OCI-LY7 (cell line): Measurements from ENCODE around the gene MAPK4. TPM values are rescaled to one million over a fixed set of nuclear protein-coding genes. Genes with fewer than 3 reads are reported as not detected.

Source experiments
- BruUV-seq: library from RNA; stranded (reverse); fragments of 400-500 nt; replicated peaks from 2 replicates; lab custom pipeline; 2021; lab: Mats Ljungman, UMichigan
- CTCF ChIA-PET: fragments of 300-600 bp; sonication (Branson Sonifier 250); formaldehyde crosslinking; loops from one replicate; lab custom pipeline; 2022; ENCODE audit warnings: antibody characterized with exemption; ENCODE audit not compliant: unreplicated experiment; lab: Charles Lee
- POLR2A ChIA-PET: fragments of 300-600 bp; sonication (Branson Sonifier 250); formaldehyde crosslinking; loops from one replicate; lab custom pipeline; 2022; ENCODE audit warnings: antibody characterized with exemption; lab: Charles Lee
- DNase-seq: peaks from one replicate; pipeline ENCODE4 v3.0.0-alpha.2; 2015; ENCODE audit warnings: low spot score
- H2AFZ ChIP-seq: fragments of 200-600 bp; sonication (generic), shearing (Covaris generic); 2 replicates; pipeline ENCODE4 v1.6.1; 2014; ENCODE audit warnings: mild to moderate bottlenecking, antibody characterized with exemption, low read length, moderate library complexity
- H3K27ac ChIP-seq: fragments of 200-600 bp; sonication (generic); 2 replicates; pipeline ENCODE4 v1.5.1; 2014; ENCODE audit warnings: mixed run types, low read depth, mild to moderate bottlenecking, moderate library complexity, low read length, inconsistent platforms; ENCODE audit not compliant: poor library complexity, severe bottlenecking
- H3K36me3 ChIP-seq: fragments of 200-600 bp; sonication (generic); 2 replicates; pipeline ENCODE4 v1.6.1; 2014; ENCODE audit warnings: mild to moderate bottlenecking, antibody characterized with exemption, low read length, moderate library complexity, mixed read lengths; ENCODE audit not compliant: insufficient read depth
- H3K4me1 ChIP-seq: fragments of 200-600 bp; sonication (generic); 2 replicates; pipeline ENCODE4 v1.5.1; 2014; ENCODE audit warnings: mild to moderate bottlenecking, low read length; ENCODE audit not compliant: insufficient read depth, poor library complexity, severe bottlenecking
- H3K4me2 ChIP-seq: fragments of 200-600 bp; sonication (generic); 2 replicates; pipeline ENCODE4 v1.6.1; 2014; ENCODE audit warnings: mild to moderate bottlenecking, low read length
- H3K4me3 ChIP-seq: fragments of 200-600 bp; sonication (generic); 2 replicates; pipeline ENCODE4 v1.5.1; 2014; ENCODE audit warnings: mild to moderate bottlenecking, low read depth, low read length; ENCODE audit not compliant: poor library complexity, severe bottlenecking
- H3K79me2 ChIP-seq: fragments of 200-600 bp; sonication (generic); 2 replicates; pipeline ENCODE4 v1.6.1; 2016; ENCODE audit warnings: low read depth, mild to moderate bottlenecking, low read length, moderate library complexity, mixed read lengths; ENCODE audit not compliant: insufficient read depth
- H3K9me2 ChIP-seq: fragments of 200-600 bp; sonication (generic); 2 replicates; pipeline ENCODE4 v1.6.1; 2016; ENCODE audit warnings: mild to moderate bottlenecking, low read length, mixed read lengths; ENCODE audit not compliant: insufficient read depth
- H3K9me3 ChIP-seq: fragments of 200-600 bp; sonication (generic); 2 replicates; pipeline ENCODE4 v1.6.1; 2014; ENCODE audit warnings: mild to moderate bottlenecking, mixed run types, low read length, mixed read lengths
- H4K20me1 ChIP-seq: fragments of 200-600 bp; sonication (generic); 2 replicates; pipeline ENCODE4 v1.6.1; 2014; ENCODE audit warnings: mild to moderate bottlenecking, antibody characterized with exemption, low read length, moderate library complexity, mixed read lengths; ENCODE audit not compliant: insufficient read depth
- CTCF ChIP-seq: fragments of 200-600 bp; sonication (generic); conservative IDR thresholded peaks from 2 replicates; pipeline ENCODE4 v1.5.1; 2014; ENCODE audit warnings: mild to moderate bottlenecking, antibody characterized with exemption, low read length, moderate library complexity, mixed read lengths
- EZH2phosphoT487 ChIP-seq: fragments of 200-600 bp; sonication (generic); IDR thresholded peaks from 2 replicates; pipeline ENCODE4 v1.6.1; 2018; ENCODE audit warnings: low read depth, borderline replicate concordance, mild to moderate bottlenecking, mixed run types, antibody characterized with exemption, low read length, moderate library complexity, mixed read lengths
- intact Hi-C: fragments of 100-400 bp; cut with micrococcal nuclease; formaldehyde crosslinking; loops from one replicate; pipeline ENCODE4 v1.10.0; 2022; ENCODE audit not compliant: unreplicated experiment
- total RNA-seq, 2 experiments: library from RNA; depleted of rRNA in 1 of 2; stranded (reverse); fragments of >200 nt in 1 of 2; shearing (Covaris generic) in 1 of 2; gene quantifications; 2 replicates each; pipeline ENCODE4 v1.2.3, GENCODE V29; 2014 to 2022

Gene MAPK4
- total RNA-seq, 2 experiments from 2014 or later = not detected

- Histone ChIP-seq H3K4me2 (no peak overlapping the region), H3K9me2 (no peaks in the 10 kb centered on the region), H4K20me1 (no peaks in the 10 kb centered on the region), H2AFZ (no peak overlapping the region), H3K36me3 (no peaks in the 10 kb centered on the region), H3K27ac (no peak overlapping the region), H3K79me2 (no peaks in the 10 kb centered on the region), H3K4me1 (no peaks in the 10 kb centered on the region), H3K4me3 (no peak overlapping the region), H3K9me3 (no peaks in the 10 kb centered on the region)
- DNase-seq = no peak
- BruUV-seq = no TSS peak
- ChIA-PET CTCF (no interaction called here), POLR2A (no interaction called here)
- TF ChIP-seq EZH2phosphoT487 (no peak), CTCF (no peak)
- intact Hi-C loops = no loop called here
Measured at GRCh38 chr18:50700245-50701165, 140.6 kb downstream of the MAPK4 start.

GRCh38 chr18:50704357-50704940 is 144.6 kb downstream of the MAPK4 start:
- POLR2A ChIA-PET = no interaction called here
- CTCF ChIA-PET = no interaction called here
- DNase-seq = no peak
- intact Hi-C loops = no loop called here
- Histone ChIP-seq H3K79me2 (no peaks in the 10 kb centered on the region), H3K27ac (no peak overlapping the region), H3K9me2 (no peaks in the 10 kb centered on the region), H3K36me3 (no peaks in the 10 kb centered on the region), H4K20me1 (no peaks in the 10 kb centered on the region), H3K4me1 (no peaks in the 10 kb centered on the region), H3K4me3 (no peak overlapping the region), H2AFZ (no peak overlapping the region), H3K9me3 (no peaks in the 10 kb centered on the region), H3K4me2 (no peak overlapping the region)
- TF ChIP-seq CTCF (no peak), EZH2phosphoT487 (no peak)
- no TSS peak for BruUV-seq

GRCh38 chr18:50706199-50706598 is 146.3 kb downstream of the MAPK4 start:
- no peaks in the 10 kb centered on the region for H3K79me2 ChIP-seq
- ChIA-PET POLR2A (no interaction called here), CTCF (no interaction called here)
- DNase-seq = no peak
- H3K27ac ChIP-seq = no peak overlapping the region
- TF ChIP-seq CTCF (no peak), EZH2phosphoT487 (no peak)
- H3K9me3 ChIP-seq = no peaks in the 10 kb centered on the region
- H3K4me1 ChIP-seq = no peaks in the 10 kb centered on the region
- H3K9me2 ChIP-seq = no peaks in the 10 kb centered on the region
- no TSS peak for BruUV-seq
- H3K4me3 ChIP-seq = no peak overlapping the region
- no peaks in the 10 kb centered on the region for H4K20me1 ChIP-seq
- H3K36me3 ChIP-seq = no peaks in the 10 kb centered on the region
- intact Hi-C loops = no loop called here
- H3K4me2 ChIP-seq = no peak overlapping the region
- H2AFZ ChIP-seq = no peak overlapping the region
